GM23338 (cell line): ENCODE results near the gene EPHB6. TPM values are rescaled to one million over a fixed set of nuclear protein-coding genes. Genes with fewer than 3 reads are reported as not detected.

Experiments used
- ATAC-seq: fragments of 200-7000 bp; cut with Tn5 transposase; 3 replicates; pipeline ENCODE4 v1.9.1; 2020
- DNase-seq: peaks from one replicate; pipeline ENCODE4 v3.0.0-alpha.2; 2015; ENCODE audit warnings: low spot score
- H2AFZ ChIP-seq: fragments of 200-600 bp; sonication (generic); 2 replicates; pipeline ENCODE4 v1.8.0; 2016; ENCODE audit warnings: antibody characterized with exemption, mild to moderate bottlenecking, moderate library complexity
- H3F3A ChIP-seq: fragments of 200-600 bp; sonication (generic); replicated peaks from 2 replicates; pipeline ENCODE4 v1.8.0; 2017; ENCODE audit warnings: antibody characterized with exemption, mixed run types, low read depth
- H3K27ac ChIP-seq: fragments of 200-600 bp; sonication (generic); 2 replicates; pipeline ENCODE4 v1.6.1; 2016; ENCODE audit warnings: low read depth
- H3K27me3 ChIP-seq: fragments of 200-600 bp; sonication (generic); 2 replicates; pipeline ENCODE4 v1.8.0; 2016; ENCODE audit warnings: mild to moderate bottlenecking, mixed run types, moderate library complexity; ENCODE audit not compliant: insufficient read depth
- H3K36me3 ChIP-seq: fragments of 200-600 bp; sonication (generic); 2 replicates; pipeline ENCODE4 v1.8.0; 2016; ENCODE audit warnings: mild to moderate bottlenecking; ENCODE audit not compliant: insufficient read depth
- H3K4me1 ChIP-seq: fragments of 200-600 bp; sonication (generic); 2 replicates; pipeline ENCODE4 v1.8.0; 2016; ENCODE audit warnings: mild to moderate bottlenecking, moderate library complexity; ENCODE audit not compliant: insufficient read depth
- H3K4me2 ChIP-seq: fragments of 200-600 bp; sonication (generic); 2 replicates; pipeline ENCODE4 v1.7.1; 2017; ENCODE audit warnings: mixed run types
- H3K4me3 ChIP-seq: fragments of 200-600 bp; sonication (generic); 2 replicates; pipeline ENCODE4 v1.6.1; 2016; ENCODE audit warnings: mixed run types
- H3K79me2 ChIP-seq: fragments of 200-600 bp; sonication (generic); replicated peaks from 2 replicates; pipeline ENCODE4 v1.8.0; 2017; ENCODE audit warnings: mild to moderate bottlenecking; ENCODE audit not compliant: insufficient read depth
- H3K9me2 ChIP-seq: fragments of 200-600 bp; sonication (generic); 2 replicates; pipeline ENCODE4 v1.8.0; 2017; ENCODE audit not compliant: insufficient read depth
- H4K20me1 ChIP-seq: fragments of 200-600 bp; sonication (generic); replicated peaks from 2 replicates; pipeline ENCODE4 v1.8.0; 2017; ENCODE audit warnings: mild to moderate bottlenecking; ENCODE audit not compliant: insufficient read depth
- H3K27ac Mint-ChIP-seq: 2 replicates; pipeline ENCODE4 v1.8.0; 2020; ENCODE audit warnings: inconsistent platforms, mild to moderate bottlenecking, moderate library complexity, mixed read lengths
- H3K27me3 Mint-ChIP-seq: 3 replicates; pipeline ENCODE4 v1.8.0; 2022; ENCODE audit warnings: low read depth, mild to moderate bottlenecking, moderate library complexity, mixed read lengths, inconsistent platforms; ENCODE audit not compliant: insufficient read depth, poor library complexity
- H3K36me3 Mint-ChIP-seq: 3 replicates; pipeline ENCODE4 v1.8.0; 2021; ENCODE audit warnings: low read depth, mild to moderate bottlenecking, inconsistent platforms, moderate library complexity, mixed read lengths
- H3K4me1 Mint-ChIP-seq: 3 replicates; pipeline ENCODE4 v1.8.0; 2020; ENCODE audit warnings: mild to moderate bottlenecking, inconsistent platforms, mixed read lengths
- H3K4me3 Mint-ChIP-seq: 3 replicates; pipeline ENCODE4 v1.8.0; 2021; ENCODE audit warnings: moderate library complexity, mild to moderate bottlenecking, inconsistent platforms, mixed read lengths
- H3K9me3 Mint-ChIP-seq: 3 replicates; pipeline ENCODE4 v1.8.0; 2020; ENCODE audit warnings: moderate library complexity, mild to moderate bottlenecking, inconsistent platforms, mixed read lengths
- EZH2 ChIP-seq: fragments of 200-600 bp; sonication (generic); IDR thresholded peaks from one replicate; pipeline ENCODE4 v1.8.0; 2017; ENCODE audit warnings: antibody characterized with exemption, mild to moderate bottlenecking, low read depth; ENCODE audit not compliant: unreplicated experiment
- NANOG ChIP-seq: IDR thresholded peaks from 2 replicates; pipeline ENCODE4 v1.6.1; 2016; ENCODE audit warnings: antibody characterized with exemption, borderline replicate concordance
- STAT1 ChIP-seq: IDR thresholded peaks from one replicate; pipeline ENCODE4 v1.6.1; 2016; ENCODE audit warnings: antibody characterized with exemption; ENCODE audit not compliant: unreplicated experiment
- polyA plus RNA-seq: library from polyadenylated mRNA; unstranded; fragments of >200 nt; fragmentation: Nextera tagmentation; extraction: Ambion mirVana; gene quantifications from 2 replicates; pipeline ENCODE4 v1.2.1, GENCODE V29; 2016
- total RNA-seq: library from RNA; depleted of rRNA; stranded (reverse); fragments of >200 nt; shearing (Covaris generic); gene quantifications from 2 replicates; pipeline ENCODE4 v1.2.3, GENCODE V29; 2014
- TF ChIP-seq, protein P1 (sequence below), 2 experiments: fragments of 200-600 bp in 1 of 2; sonication (generic) in 1 of 2; conservative IDR thresholded peaks; 2 replicates each; pipeline versions ENCODE4 v1.5.1 to v1.6.1; 2016 to 2017; ENCODE audit warnings: antibody characterized with exemption in 2 of 2, low read depth in 2 of 2, mild to moderate bottlenecking in 2 of 2, moderate library complexity in 1 of 2
- TF ChIP-seq, protein P2 (sequence below): IDR thresholded peaks from one replicate; pipeline ENCODE4 v1.6.1; 2018; ENCODE audit warnings: antibody characterized with exemption; ENCODE audit not compliant: unreplicated experiment
- TF ChIP-seq, protein P3 (sequence below): IDR thresholded peaks from 2 replicates; pipeline ENCODE4 v1.6.1; 2016; ENCODE audit warnings: antibody characterized with exemption
- TF ChIP-seq, protein P4 (sequence below): fragments of 250-450 bp; sonication (Bioruptor Pico); IDR thresholded peaks from 2 replicates; pipeline ENCODE4 v1.5.0; 2020; ENCODE audit warnings: mild to moderate bottlenecking, moderate library complexity

Gene EPHB6
- total and polyA plus RNA-seq, 2 experiments from 2014 or later = 20.8 to 27.5 TPM

DNA sequence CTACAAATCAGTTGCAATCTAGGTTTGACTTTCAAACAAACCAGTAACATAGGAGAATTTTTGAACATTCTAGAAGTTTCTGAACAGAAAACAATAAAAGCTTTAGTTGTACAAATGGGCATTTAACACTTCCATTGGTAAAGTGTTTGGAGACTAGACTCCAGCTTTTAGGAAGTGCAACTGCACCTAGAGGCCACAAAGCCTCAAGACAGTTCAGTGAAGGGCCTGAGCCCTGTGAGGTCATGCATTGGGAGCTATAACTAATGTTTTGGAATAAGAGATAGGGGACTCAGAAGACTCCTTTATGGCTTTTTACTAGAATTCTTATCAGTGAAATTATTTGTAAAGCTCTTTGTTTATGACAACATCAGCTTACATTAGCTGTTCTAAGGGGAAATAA lies 3.0 kb upstream of the EPHB6 start:
- Histone ChIP-seq H3K27me3 (peaks cover 11% of the 10 kb centered on the region), H3K4me1 (peaks cover 11% of the 10 kb centered on the region), H3K36me3 (no peaks in the 10 kb centered on the region), H2AFZ (no peak overlapping the region), H3K4me2 (no peak overlapping the region), H3F3A (no peaks in the 10 kb centered on the region), H3K79me2 (no peaks in the 10 kb centered on the region), H3K9me2 (no peaks in the 10 kb centered on the region), H4K20me1 (no peaks in the 10 kb centered on the region), H3K27ac (no peak overlapping the region), H3K4me3 (no peak overlapping the region)
- DNase-seq (no peak), ATAC-seq (no peak)
- Mint-ChIP-seq H3K4me1 (peaks cover 15% of the 10 kb centered on the region), H3K36me3 (no peaks in the 10 kb centered on the region), H3K4me3 (no peak overlapping the region), H3K27ac (no peak overlapping the region), H3K9me3 (no peaks in the 10 kb centered on the region; the same call in 2 of the 3 replicates), H3K27me3 (peaks cover 12% of the 10 kb centered on the region)
- TF ChIP-seq, protein P1, sequence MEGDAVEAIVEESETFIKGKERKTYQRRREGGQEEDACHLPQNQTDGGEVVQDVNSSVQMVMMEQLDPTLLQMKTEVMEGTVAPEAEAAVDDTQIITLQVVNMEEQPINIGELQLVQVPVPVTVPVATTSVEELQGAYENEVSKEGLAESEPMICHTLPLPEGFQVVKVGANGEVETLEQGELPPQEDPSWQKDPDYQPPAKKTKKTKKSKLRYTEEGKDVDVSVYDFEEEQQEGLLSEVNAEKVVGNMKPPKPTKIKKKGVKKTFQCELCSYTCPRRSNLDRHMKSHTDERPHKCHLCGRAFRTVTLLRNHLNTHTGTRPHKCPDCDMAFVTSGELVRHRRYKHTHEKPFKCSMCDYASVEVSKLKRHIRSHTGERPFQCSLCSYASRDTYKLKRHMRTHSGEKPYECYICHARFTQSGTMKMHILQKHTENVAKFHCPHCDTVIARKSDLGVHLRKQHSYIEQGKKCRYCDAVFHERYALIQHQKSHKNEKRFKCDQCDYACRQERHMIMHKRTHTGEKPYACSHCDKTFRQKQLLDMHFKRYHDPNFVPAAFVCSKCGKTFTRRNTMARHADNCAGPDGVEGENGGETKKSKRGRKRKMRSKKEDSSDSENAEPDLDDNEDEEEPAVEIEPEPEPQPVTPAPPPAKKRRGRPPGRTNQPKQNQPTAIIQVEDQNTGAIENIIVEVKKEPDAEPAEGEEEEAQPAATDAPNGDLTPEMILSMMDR (conservative IDR thresholded peaks at IDR 0.05; ENCODE audit: low read depth in 2 of 2) = no peak
- TF ChIP-seq, protein P2, sequence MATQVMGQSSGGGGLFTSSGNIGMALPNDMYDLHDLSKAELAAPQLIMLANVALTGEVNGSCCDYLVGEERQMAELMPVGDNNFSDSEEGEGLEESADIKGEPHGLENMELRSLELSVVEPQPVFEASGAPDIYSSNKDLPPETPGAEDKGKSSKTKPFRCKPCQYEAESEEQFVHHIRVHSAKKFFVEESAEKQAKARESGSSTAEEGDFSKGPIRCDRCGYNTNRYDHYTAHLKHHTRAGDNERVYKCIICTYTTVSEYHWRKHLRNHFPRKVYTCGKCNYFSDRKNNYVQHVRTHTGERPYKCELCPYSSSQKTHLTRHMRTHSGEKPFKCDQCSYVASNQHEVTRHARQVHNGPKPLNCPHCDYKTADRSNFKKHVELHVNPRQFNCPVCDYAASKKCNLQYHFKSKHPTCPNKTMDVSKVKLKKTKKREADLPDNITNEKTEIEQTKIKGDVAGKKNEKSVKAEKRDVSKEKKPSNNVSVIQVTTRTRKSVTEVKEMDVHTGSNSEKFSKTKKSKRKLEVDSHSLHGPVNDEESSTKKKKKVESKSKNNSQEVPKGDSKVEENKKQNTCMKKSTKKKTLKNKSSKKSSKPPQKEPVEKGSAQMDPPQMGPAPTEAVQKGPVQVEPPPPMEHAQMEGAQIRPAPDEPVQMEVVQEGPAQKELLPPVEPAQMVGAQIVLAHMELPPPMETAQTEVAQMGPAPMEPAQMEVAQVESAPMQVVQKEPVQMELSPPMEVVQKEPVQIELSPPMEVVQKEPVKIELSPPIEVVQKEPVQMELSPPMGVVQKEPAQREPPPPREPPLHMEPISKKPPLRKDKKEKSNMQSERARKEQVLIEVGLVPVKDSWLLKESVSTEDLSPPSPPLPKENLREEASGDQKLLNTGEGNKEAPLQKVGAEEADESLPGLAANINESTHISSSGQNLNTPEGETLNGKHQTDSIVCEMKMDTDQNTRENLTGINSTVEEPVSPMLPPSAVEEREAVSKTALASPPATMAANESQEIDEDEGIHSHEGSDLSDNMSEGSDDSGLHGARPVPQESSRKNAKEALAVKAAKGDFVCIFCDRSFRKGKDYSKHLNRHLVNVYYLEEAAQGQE = no peak
- TF ChIP-seq, protein P3, sequence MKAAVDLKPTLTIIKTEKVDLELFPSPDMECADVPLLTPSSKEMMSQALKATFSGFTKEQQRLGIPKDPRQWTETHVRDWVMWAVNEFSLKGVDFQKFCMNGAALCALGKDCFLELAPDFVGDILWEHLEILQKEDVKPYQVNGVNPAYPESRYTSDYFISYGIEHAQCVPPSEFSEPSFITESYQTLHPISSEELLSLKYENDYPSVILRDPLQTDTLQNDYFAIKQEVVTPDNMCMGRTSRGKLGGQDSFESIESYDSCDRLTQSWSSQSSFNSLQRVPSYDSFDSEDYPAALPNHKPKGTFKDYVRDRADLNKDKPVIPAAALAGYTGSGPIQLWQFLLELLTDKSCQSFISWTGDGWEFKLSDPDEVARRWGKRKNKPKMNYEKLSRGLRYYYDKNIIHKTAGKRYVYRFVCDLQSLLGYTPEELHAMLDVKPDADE = no peak
- TF ChIP-seq, protein P4, sequence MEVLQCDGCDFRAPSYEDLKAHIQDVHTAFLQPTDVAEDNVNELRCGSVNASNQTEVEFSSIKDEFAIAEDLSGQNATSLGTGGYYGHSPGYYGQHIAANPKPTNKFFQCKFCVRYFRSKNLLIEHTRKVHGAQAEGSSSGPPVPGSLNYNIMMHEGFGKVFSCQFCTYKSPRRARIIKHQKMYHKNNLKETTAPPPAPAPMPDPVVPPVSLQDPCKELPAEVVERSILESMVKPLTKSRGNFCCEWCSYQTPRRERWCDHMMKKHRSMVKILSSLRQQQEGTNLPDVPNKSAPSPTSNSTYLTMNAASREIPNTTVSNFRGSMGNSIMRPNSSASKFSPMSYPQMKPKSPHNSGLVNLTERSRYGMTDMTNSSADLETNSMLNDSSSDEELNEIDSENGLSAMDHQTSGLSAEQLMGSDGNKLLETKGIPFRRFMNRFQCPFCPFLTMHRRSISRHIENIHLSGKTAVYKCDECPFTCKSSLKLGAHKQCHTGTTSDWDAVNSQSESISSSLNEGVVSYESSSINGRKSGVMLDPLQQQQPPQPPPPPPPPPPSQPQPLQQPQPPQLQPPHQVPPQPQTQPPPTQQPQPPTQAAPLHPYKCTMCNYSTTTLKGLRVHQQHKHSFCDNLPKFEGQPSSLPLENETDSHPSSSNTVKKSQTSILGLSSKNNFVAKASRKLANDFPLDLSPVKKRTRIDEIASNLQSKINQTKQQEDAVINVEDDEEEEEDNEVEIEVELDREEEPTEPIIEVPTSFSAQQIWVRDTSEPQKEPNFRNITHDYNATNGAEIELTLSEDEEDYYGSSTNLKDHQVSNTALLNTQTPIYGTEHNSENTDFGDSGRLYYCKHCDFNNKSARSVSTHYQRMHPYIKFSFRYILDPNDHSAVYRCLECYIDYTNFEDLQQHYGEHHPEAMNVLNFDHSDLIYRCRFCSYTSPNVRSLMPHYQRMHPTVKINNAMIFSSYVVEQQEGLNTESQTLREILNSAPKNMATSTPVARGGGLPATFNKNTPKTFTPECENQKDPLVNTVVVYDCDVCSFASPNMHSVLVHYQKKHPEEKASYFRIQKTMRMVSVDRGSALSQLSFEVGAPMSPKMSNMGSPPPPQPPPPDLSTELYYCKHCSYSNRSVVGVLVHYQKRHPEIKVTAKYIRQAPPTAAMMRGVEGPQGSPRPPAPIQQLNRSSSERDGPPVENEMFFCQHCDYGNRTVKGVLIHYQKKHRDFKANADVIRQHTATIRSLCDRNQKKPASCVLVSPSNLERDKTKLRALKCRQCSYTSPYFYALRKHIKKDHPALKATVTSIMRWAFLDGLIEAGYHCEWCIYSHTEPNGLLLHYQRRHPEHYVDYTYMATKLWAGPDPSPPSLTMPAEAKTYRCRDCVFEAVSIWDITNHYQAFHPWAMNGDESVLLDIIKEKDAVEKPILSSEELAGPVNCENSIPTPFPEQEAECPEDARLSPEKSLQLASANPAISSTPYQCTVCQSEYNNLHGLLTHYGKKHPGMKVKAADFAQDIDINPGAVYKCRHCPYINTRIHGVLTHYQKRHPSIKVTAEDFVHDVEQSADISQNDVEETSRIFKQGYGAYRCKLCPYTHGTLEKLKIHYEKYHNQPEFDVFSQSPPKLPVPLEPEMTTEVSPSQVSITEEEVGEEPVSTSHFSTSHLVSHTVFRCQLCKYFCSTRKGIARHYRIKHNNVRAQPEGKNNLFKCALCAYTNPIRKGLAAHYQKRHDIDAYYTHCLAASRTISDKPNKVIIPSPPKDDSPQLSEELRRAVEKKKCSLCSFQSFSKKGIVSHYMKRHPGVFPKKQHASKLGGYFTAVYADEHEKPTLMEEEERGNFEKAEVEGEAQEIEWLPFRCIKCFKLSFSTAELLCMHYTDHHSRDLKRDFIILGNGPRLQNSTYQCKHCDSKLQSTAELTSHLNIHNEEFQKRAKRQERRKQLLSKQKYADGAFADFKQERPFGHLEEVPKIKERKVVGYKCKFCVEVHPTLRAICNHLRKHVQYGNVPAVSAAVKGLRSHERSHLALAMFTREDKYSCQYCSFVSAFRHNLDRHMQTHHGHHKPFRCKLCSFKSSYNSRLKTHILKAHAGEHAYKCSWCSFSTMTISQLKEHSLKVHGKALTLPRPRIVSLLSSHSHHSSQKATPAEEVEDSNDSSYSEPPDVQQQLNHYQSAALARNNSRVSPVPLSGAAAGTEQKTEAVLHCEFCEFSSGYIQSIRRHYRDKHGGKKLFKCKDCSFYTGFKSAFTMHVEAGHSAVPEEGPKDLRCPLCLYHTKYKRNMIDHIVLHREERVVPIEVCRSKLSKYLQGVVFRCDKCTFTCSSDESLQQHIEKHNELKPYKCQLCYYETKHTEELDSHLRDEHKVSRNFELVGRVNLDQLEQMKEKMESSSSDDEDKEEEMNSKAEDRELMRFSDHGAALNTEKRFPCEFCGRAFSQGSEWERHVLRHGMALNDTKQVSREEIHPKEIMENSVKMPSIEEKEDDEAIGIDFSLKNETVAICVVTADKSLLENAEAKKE (CRISPR knock-in tag) = no peak
- TF ChIP-seq STAT1 (no peak), EZH2 (no peak), NANOG (no peak)
